Omental fat pad (tissue), 4 donors: Measurements from ENCODE around the gene MAN1B1. TPM values are rescaled to one million over a fixed set of nuclear protein-coding genes. Genes with fewer than 3 reads are reported as not detected.

Experiments used
- ATAC-seq: fragments of 150-250 bp; one replicate; pipeline ENCODE4 v1.9.1; 2016; ENCODE audit warnings: mild to moderate bottlenecking, moderate library complexity; ENCODE audit not compliant: low FRiP score
- DNase-seq: peaks from one replicate; pipeline ENCODE4 v3.0.0-alpha.2; 2019; ENCODE audit warnings: low spot score
- total RNA-seq, 4 donors: library from RNA; depleted of rRNA; stranded (reverse); fragments of >200 nt; gene quantifications; one replicate each; pipeline ENCODE4 v1.1.0, GENCODE V29; 2016
- TF ChIP-seq, protein P1 (sequence below), 3 donors: fragments of 450-650 bp; IDR thresholded peaks; one replicate each; pipeline ENCODE4 v1.5.1; 2016 to 2017; ENCODE audit warnings: antibody characterized with exemption in 3 of 3, mild to moderate bottlenecking in 3 of 3, moderate library complexity in 2 of 3

The MAN1B1 gene
- total RNA-seq, 4 donors from 2014 or later: 30.2 to 39.9 (median 33.9) TPM

DNA sequence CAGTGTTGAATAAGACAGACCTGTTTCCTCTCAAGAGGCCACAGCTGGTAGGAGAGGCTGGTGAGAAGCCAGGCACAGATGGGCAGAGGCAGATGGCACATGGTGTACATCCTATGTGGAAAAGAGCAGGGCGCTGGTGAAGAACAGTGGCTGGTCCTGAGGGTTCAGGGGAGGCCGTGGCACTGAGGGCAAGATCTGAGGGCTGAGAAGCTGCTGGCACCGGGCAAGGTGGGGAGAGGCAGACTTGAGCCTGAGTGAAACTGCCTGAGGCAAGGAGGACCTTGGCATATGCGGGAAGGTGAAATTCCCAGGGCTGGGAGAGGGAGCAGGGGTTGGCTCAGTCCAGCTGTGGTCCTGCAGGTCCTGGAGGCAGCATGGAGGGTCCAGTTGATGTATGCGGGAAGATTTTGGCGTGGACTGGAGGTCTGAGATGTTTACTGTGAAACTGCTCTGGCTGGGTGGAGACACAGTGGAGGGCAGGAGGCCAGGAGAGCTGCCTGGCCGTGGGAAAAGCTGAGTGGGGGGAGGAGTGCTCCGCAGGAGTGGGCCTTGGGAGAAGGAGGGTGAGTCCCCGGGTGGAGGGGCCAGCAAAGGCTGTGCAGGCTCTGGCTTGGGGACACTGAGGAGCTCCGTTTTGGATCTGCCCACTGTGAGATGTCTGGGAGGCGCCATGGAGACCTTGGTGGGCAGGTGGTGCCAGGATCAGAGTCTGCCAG, 2.6 kb downstream of the MAN1B1 start:
- DNase-seq (no peak), ATAC-seq (no peak)
- TF ChIP-seq, protein P1, sequence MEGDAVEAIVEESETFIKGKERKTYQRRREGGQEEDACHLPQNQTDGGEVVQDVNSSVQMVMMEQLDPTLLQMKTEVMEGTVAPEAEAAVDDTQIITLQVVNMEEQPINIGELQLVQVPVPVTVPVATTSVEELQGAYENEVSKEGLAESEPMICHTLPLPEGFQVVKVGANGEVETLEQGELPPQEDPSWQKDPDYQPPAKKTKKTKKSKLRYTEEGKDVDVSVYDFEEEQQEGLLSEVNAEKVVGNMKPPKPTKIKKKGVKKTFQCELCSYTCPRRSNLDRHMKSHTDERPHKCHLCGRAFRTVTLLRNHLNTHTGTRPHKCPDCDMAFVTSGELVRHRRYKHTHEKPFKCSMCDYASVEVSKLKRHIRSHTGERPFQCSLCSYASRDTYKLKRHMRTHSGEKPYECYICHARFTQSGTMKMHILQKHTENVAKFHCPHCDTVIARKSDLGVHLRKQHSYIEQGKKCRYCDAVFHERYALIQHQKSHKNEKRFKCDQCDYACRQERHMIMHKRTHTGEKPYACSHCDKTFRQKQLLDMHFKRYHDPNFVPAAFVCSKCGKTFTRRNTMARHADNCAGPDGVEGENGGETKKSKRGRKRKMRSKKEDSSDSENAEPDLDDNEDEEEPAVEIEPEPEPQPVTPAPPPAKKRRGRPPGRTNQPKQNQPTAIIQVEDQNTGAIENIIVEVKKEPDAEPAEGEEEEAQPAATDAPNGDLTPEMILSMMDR (IDR thresholded peaks at IDR 0.05): no peak

DNA sequence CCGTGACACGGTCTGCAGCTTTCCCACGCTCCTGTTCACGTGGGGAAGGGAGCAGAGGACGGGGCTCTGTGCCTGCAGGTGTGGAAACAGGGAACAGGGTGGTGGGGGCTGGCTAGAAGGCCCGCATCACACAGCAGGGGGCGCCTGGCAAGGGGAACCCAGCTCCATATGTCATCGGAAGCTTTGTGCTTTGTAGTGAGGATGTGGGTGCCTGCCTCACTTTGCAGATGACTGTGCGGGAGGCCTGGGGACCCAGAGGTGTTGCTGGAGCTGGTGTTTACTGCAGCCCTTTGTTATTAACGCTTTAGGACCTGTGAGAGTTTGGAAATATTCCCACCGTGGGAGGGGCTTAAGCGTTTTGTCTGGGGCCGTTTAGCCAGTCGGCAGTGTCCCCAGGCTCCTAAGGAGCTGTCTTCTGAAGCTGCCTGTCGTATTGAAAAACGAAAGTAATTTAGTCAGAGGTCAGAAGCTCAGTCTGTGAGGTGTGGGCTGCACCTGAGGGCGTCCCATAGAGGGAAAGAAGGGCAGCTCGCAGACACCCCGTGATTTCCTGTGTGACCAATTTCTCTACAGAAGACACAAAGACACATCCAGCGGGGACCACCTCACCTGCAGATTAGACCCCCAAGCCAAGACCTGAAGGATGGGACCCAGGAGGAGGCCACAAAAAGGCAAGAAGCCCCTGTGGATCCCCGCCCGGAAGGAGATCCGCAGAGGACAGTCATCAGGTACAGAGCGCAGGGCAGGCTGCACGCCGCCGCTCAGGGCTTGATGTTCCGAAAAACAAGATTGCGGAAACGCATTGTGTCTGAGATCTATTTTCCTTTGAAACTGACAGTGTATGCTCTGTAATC, 9.1 kb downstream of the MAN1B1 start:
- DNase-seq (no peak), ATAC-seq (no peak)
- TF ChIP-seq, protein P1 (IDR thresholded peaks at IDR 0.05): no peak

DNA sequence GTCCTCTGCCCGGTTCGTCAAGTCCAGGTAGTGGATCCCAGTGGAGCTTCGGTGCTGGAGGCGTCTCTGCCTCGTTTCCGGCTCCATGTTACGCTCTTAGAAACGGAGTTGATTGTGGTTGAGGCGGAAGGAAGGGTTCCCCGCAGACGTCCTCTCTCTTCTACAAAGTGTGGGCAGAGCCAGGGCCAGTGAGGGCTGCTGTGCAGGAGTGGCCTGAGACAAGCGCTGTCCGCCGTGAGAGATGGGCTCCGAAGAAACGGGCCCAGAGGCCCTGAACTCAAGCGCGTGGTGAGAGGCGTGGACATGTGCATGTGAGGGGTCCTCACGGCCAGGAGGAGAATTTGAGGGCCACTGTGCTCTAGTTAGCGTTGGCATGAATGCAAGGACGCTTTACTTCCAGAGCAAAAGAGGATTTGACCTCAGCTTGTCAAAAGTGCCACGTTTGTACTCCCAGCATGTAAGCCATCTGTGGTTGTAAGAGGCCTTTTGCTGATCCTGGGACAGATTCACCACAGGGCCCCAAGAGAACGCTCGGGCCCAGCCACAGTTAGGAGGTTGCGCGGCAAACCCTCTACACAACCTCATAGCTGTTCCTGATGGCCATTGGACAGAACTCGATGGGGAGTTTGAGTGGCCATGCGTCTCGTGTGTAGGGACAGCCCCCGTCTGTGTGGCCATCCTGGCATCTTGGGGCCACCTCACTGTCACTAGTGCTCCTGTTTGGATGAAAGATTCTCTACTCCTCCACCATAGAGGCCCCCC, 10.2 kb downstream of the MAN1B1 start:
- ATAC-seq (no peak), DNase-seq (no peak)
- TF ChIP-seq, protein P1 (IDR thresholded peaks at IDR 0.05): no peak

DNA sequence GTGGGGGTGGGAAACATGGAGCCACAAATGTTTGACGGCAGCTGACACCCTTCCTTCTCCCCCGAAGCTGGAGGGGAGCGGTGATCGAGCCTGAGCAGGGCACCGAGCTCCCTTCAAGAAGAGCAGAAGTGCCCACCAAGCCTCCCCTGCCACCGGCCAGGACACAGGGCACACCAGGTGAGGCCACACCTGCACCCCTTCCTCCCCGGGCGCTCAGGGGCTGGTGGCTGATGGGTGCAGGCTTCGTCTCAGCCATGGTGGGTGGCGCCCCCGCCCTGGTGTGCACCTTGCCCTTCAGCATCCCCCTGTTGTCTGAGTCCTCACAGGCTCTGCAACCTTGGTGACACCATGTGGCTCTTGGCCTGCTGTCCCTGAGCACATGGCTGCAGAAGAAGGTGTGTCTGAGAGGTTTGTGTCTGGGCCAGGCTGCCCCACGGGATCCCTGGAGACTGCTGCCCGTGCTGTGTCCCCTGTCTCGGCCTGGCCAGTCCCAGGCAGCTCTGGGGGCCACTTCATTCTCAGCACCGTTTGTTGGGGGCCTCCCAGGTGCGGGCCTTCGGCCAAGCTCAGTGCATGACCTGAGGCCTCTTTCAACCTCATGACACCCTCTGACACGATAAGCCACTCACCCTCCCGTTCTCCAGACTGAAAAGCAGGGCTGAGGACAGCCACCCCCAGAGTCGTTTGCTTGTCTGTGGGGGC, 11.1 kb downstream of the MAN1B1 start:
- no peak for DNase-seq
- ATAC-seq: no peak
- TF ChIP-seq, protein P1 (IDR thresholded peaks at IDR 0.05): no peak

DNA sequence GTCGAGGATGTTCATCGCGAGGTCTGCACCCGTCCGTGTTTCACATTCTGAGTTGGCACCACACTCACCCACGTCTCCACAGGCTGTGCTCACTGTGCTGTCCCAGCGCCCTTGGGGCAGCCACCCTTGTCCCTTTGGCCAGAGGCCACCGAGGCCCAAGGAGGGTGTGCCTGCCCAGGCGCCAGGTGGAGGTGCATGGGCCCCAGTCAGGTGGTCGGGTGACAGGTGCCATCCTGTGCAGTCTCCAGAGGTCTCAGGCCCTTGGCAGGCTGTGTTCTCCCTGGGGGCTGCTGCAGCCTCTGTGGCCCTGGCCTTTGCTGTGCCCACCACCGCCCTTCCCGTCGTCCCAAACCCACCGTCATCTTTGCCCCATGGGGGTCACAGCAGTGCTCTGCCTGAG, 12.4 kb downstream of the MAN1B1 start:
- ATAC-seq (no peak), DNase-seq (no peak)
- TF ChIP-seq, protein P1 (IDR thresholded peaks at IDR 0.05): no peak

DNA sequence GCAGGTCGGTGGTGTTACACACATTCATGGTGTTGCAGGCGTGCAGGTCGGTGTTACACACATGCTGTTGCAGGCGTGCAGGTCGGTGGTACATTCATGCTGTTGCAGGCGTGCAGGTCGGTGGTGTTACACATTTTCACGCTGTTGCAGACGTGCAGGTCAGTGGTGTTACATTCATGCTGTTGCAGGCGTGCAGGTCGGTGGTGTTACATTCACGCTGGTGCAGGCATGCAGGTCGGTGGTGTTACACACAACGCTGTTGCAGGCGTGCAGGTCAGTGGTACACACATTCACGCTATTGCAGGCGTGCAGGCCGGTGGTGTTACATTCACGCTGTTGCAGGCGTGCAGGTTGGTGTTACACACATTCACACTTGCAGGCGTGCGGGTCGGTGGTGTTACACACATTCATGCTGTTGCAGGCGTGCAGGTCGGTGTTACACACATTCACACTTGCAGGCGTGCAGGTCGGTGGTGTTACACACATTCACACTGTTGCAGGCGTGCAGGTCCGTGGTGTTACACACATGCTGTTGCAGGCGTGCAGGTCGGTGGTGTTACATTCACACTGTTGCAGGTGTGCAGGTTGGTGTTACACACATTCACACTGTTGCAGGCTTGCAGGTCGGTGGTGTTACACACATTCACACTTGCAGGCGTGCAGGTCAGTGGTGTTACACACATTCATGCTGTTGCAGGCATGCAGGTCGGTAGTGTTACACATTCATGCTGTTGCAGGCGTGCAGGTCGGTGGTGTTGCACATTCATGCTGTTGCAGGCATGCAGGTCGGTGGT, 16.6 kb downstream of the MAN1B1 start:
- TF ChIP-seq, protein P1 (IDR thresholded peaks at IDR 0.05): no peak
- no peak for ATAC-seq
- DNase-seq: no peak
